Dendritic cell treated with granulocyte-macrophage colony-stimulating factor and Interleukin-4, amounts not matched to agents 40 ng/mL and 50 ng/mL, for 4 days (primary cell): ENCODE results near the gene MCIDAS.

Experiments used
- H3K27ac Mint-ChIP-seq: one replicate; pipeline ENCODE4 v1.8.0; 2022; ENCODE audit warnings: mild to moderate bottlenecking, mixed read lengths
- H3K27me3 Mint-ChIP-seq: one replicate; pipeline ENCODE4 v1.8.0; 2022; ENCODE audit warnings: mild to moderate bottlenecking, mixed read lengths
- H3K36me3 Mint-ChIP-seq: one replicate; pipeline ENCODE4 v1.8.0; 2022; ENCODE audit warnings: low read depth, mixed read lengths
- H3K4me1 Mint-ChIP-seq: one replicate; pipeline ENCODE4 v1.8.0; 2022; ENCODE audit warnings: low read depth, mixed read lengths
- H3K4me3 Mint-ChIP-seq: one replicate; pipeline ENCODE4 v1.8.0; 2022; ENCODE audit warnings: mild to moderate bottlenecking, moderate library complexity, mixed read lengths
- H3K9me3 Mint-ChIP-seq: one replicate; pipeline ENCODE4 v1.8.0; 2022; ENCODE audit warnings: mixed read lengths
- intact Hi-C: fragments of 100-400 bp; cut with micrococcal nuclease; formaldehyde crosslinking; loops from one replicate; pipeline ENCODE4 v1.15.0; 2022

The MCIDAS gene

DNA sequence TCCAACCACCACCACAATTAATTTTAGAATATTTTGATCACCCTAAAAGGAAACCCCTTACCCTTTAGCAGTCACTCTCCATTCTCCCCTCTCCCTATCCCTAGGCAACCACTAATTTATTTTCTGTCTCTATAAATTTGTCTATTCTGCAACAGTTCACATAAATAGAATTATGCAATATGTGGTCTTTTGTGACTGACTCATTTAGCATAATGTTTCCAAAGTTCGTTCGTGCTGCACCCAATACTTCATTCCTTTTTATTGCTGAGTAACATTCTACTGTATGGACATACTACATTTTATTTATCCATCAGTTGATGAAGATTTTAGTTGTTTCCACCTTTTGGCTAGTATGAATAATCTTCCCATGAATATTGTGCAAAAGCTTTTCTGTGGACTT, 36.0 kb downstream of the MCIDAS start:
- Mint-ChIP-seq H3K4me1 (peaks cover 4% of the 10 kb centered on the region), H3K36me3 (no peaks in the 10 kb centered on the region), H3K27me3 (peaks cover 45% of the 10 kb centered on the region), H3K9me3 (no peaks in the 10 kb centered on the region), H3K4me3 (no peak overlapping the region), H3K27ac (no peak overlapping the region)
- intact Hi-C loops, result no loop called here

- Mint-ChIP-seq H3K4me3 (no peak overlapping the region), H3K36me3 (no peaks in the 10 kb centered on the region), H3K27me3 (peaks cover 52% of the 10 kb centered on the region), H3K9me3 (no peaks in the 10 kb centered on the region), H3K4me1 (peaks cover 4% of the 10 kb centered on the region), H3K27ac (no peak overlapping the region)
- intact Hi-C loops, result no loop called here
Observed at GRCh38 chr5:55188656-55189540, 38.2 kb downstream of the MCIDAS start.

DNA sequence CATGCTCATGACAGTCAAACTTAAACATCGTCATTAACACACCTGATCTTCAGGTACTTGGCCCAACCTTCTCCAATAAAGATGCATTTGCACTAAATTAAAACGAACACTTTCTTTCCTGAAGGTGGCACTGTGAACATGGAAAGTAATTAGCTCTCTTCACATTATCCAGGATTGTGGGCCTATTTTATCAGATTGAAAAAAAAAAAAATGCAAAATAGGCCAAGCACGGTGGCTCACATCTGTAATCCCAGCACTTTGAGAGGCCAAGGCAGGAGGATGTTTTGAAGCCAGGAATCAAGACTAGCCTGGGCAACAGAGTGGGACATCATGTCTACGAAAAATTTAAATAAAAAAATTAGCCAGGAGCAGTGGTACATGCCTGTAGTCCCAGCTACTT, 39.7 kb downstream of the MCIDAS start:
- Mint-ChIP-seq H3K27me3 (peaks cover 43% of the 10 kb centered on the region), H3K9me3 (no peaks in the 10 kb centered on the region)
- intact Hi-C loops, result no loop called here

GRCh38 chr5:55180016-55180415, 47.1 kb downstream of the MCIDAS start:
- no peak overlapping the region for H3K4me3 Mint-ChIP-seq
- H3K27ac Mint-ChIP-seq, result no peak overlapping the region
- H3K9me3 Mint-ChIP-seq, result no peaks in the 10 kb centered on the region
- peaks cover 61% of the 10 kb centered on the region for H3K27me3 Mint-ChIP-seq
- no peaks in the 10 kb centered on the region for H3K36me3 Mint-ChIP-seq
- peaks cover 15% of the 10 kb centered on the region for H3K4me1 Mint-ChIP-seq
- intact Hi-C loops, result no loop called here

More for the DNA sequence above, 39.7 kb downstream of the MCIDAS start:
- Mint-ChIP-seq H3K4me3 (no peak overlapping the region), H3K36me3 (no peaks in the 10 kb centered on the region), H3K27ac (no peak overlapping the region), H3K4me1 (peaks cover 4% of the 10 kb centered on the region)

- H3K4me3 Mint-ChIP-seq, result no peak overlapping the region
- no peak overlapping the region for H3K27ac Mint-ChIP-seq
- intact Hi-C loops, result no loop called here
- H3K27me3 Mint-ChIP-seq, result peaks cover 70% of the 10 kb centered on the region
- peaks cover 31% of the 10 kb centered on the region for H3K4me1 Mint-ChIP-seq
- no peaks in the 10 kb centered on the region for H3K36me3 Mint-ChIP-seq
- no peaks in the 10 kb centered on the region for H3K9me3 Mint-ChIP-seq
Observed at GRCh38 chr5:55177078-55177477, 50.0 kb downstream of the MCIDAS start.

DNA sequence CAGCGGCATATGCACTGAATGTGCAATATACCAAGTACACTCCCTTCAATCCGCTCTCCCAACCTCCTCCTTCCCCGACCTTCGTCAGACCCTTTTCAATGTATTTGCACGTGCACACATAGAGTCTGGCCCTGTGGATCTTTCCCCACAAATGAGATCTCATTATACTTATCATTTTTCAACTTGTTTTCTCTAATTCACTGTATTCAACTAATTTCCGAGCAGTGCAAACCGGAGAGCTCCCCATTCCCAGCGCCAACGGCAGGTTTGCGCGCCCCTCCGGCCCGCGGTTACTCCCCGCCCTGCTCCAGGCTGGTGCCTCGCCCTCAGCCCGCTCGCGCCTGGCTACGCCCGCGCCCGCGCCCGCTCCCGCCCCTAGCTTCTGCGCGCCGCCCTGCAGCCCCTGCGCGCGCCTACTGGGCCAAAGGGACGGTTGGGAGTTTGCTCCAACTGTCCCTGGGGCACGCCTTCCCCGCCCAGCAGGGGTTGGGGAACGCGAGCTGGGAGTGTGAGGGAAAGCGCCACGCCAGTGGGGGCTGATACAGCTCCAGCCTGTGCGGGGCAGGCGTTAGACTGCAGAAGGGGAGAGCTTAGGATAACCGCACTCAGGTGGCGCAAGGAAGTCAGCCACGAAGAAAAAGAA, 50.8 kb downstream of the MCIDAS start:
- Mint-ChIP-seq H3K27ac (no peak overlapping the region), H3K27me3 (peaks cover 66% of the 10 kb centered on the region), H3K4me3 (peak overlapping the region; percentile 76), H3K36me3 (no peaks in the 10 kb centered on the region), H3K9me3 (no peaks in the 10 kb centered on the region), H3K4me1 (peaks cover 31% of the 10 kb centered on the region)
- intact Hi-C loops, result no loop called here

- peaks cover 67% of the 10 kb centered on the region for H3K27me3 Mint-ChIP-seq
- intact Hi-C loops, result no loop called here
- no peaks in the 10 kb centered on the region for H3K36me3 Mint-ChIP-seq
- H3K4me3 Mint-ChIP-seq, result peak overlapping the region; percentile 76
- H3K4me1 Mint-ChIP-seq, result peaks cover 31% of the 10 kb centered on the region
- H3K27ac Mint-ChIP-seq, result no peak overlapping the region
- H3K9me3 Mint-ChIP-seq, result no peaks in the 10 kb centered on the region
Observed at GRCh38 chr5:55175781-55176175, 51.3 kb downstream of the MCIDAS start.

GRCh38 chr5:55173687-55174230, 53.4 kb downstream of the MCIDAS start:
- Mint-ChIP-seq H3K4me3 (peak overlapping the region; percentile 83), H3K27ac (peak overlapping the region; percentile 77), H3K27me3 (peaks cover 66% of the 10 kb centered on the region), H3K9me3 (no peaks in the 10 kb centered on the region), H3K4me1 (peaks cover 31% of the 10 kb centered on the region), H3K36me3 (no peaks in the 10 kb centered on the region)
- intact Hi-C loops, result loop anchor here (2.0 to 5.0 kb wide), 5 partner anchors 59 to 861 kb away; partner anchors contain the start of genes ARL15, CCNO, DHX29 and MTREX

- Mint-ChIP-seq H3K27ac (peak within 1 kb of the TSS; percentile 77), H3K9me3 (no peaks in the 10 kb centered on the region), H3K36me3 (no peaks in the 10 kb centered on the region), H3K4me3 (peak within 1 kb of the TSS; percentile 83), H3K27me3 (peaks cover 66% of the 10 kb centered on the region), H3K4me1 (peaks cover 31% of the 10 kb centered on the region)
- intact Hi-C loops, result loop anchor here (2.0 to 5.0 kb wide), 5 partner anchors 59 to 861 kb away; partner anchors contain the start of genes ARL15, CCNO, DHX29 and MTREX
Observed at GRCh38 chr5:55172937-55173686, 54.0 kb downstream of the MCIDAS start, which contains the start of gene CDC20B. TSS of gene CDC20B (minus strand) at chr5:55173177. CDS start at chr5:55173000, 177 bp downstream.

- Mint-ChIP-seq H3K27ac (peak overlapping the region; percentile 77), H3K4me1 (peaks cover 31% of the 10 kb centered on the region), H3K4me3 (peak overlapping the region; percentile 83), H3K9me3 (no peaks in the 10 kb centered on the region), H3K36me3 (no peaks in the 10 kb centered on the region), H3K27me3 (peaks cover 65% of the 10 kb centered on the region)
- intact Hi-C loops, result loop anchor here (2.0 to 5.0 kb wide), 5 partner anchors 60 to 860 kb away; partner anchors contain the start of genes ARL15, CCNO, DHX29 and MTREX
Observed at GRCh38 chr5:55172051-55172899, 54.8 kb downstream of the MCIDAS start.

- peaks cover 27% of the 10 kb centered on the region for H3K4me1 Mint-ChIP-seq
- no peak overlapping the region for H3K4me3 Mint-ChIP-seq
- H3K36me3 Mint-ChIP-seq, result no peaks in the 10 kb centered on the region
- H3K27me3 Mint-ChIP-seq, result peaks cover 64% of the 10 kb centered on the region
- intact Hi-C loops, result loop anchor here (5.0 kb wide), 4 partner anchors 61 to 859 kb away; partner anchors contain the start of genes ARL15, CCNO, DHX29 and MTREX
- H3K9me3 Mint-ChIP-seq, result no peaks in the 10 kb centered on the region
- no peak overlapping the region for H3K27ac Mint-ChIP-seq
Observed at GRCh38 chr5:55171471-55171870, 55.6 kb downstream of the MCIDAS start.
